ENCODE data around the gene TCL1A. TPM values are rescaled to one million over a fixed set of nuclear protein-coding genes. Genes with fewer than 3 reads are reported as not detected.

The TCL1A gene
- total RNA-seq, 2 experiments from 2014 or later, result 0.28 to 0.75 TPM

DNA sequence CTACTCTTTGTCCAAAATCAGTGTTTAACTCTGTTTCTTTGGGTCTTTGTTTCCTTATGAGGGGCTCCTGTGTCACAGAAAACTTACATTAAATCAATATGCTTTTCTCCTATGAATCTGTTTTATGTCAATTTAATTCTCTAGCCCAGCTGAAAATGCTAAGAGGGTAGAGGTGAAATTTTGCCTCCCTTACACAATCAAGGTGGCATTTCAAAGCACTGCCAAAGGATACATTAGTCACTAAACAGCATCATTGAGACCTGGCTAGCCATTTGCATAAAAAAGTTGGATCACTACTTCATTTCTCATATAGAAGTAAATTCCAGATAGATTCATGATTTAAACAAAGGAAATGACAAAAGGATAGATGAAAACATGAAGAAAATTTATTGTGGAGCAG, 15.6 kb downstream of the TCL1A start:
- Mint-ChIP-seq H3K9me3 (no peaks in the 10 kb centered on the region), H3K36me3 (no peaks in the 10 kb centered on the region), H3K4me3 (no peak overlapping the region), H3K27ac (no peak overlapping the region), H3K27me3 (peaks cover 26% of the 10 kb centered on the region), H3K4me1 (peaks cover 4% of the 10 kb centered on the region)
- DNase-seq, result no peak
- no peak for ATAC-seq (ENCODE audit: low read depth)
- POLR2A ChIA-PET, result no interaction called here

DNA sequence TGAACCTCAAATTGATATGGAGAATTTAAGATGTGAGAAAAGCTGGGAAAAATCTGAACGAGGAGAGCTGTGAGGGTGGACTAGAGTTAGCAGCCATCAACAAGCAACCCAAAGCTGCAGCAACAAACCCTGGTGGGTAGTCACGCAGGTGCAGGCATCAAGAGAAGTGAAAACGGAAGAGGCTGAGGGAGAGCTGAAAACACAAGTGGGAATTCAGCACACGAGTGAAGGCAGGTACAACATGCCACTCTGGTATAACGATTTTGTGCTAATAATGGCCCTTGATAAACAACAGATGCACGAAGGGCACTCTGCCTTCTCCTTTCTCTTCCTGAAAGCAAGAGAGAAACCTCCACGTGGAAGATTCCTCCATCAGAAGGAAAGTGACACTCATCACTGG, 16.2 kb downstream of the TCL1A start:
- Mint-ChIP-seq H3K4me3 (no peak overlapping the region), H3K36me3 (no peaks in the 10 kb centered on the region), H3K27me3 (peaks cover 23% of the 10 kb centered on the region), H3K9me3 (no peaks in the 10 kb centered on the region), H3K4me1 (peaks cover 4% of the 10 kb centered on the region), H3K27ac (no peak overlapping the region)
- ATAC-seq (ENCODE audit: low read depth) (no peak), DNase-seq (no peak)
- POLR2A ChIA-PET, result no interaction called here

DNA sequence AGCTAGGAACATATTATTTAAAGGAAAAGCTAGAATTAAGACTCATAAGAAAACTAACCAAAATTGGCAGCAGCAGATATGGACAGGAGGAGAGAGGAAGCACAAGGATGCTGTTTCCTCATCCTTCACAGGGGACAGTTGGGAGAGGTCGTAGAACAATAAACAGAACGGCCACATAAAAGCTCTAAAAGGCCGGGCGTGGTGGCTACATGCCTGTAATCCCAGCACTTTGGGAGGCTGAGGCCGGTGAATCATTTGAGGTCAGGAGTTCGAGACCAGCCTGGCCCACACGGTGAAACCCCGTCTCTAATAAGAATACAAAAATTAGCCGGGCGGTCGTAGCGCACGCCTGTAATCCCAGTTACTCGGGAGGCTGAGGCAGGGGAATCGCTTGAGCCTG, 17.2 kb downstream of the TCL1A start:
- Mint-ChIP-seq H3K9me3 (no peaks in the 10 kb centered on the region), H3K27me3 (peaks cover 18% of the 10 kb centered on the region), H3K4me1 (peaks cover 4% of the 10 kb centered on the region), H3K36me3 (no peaks in the 10 kb centered on the region), H3K4me3 (no peak overlapping the region), H3K27ac (no peak overlapping the region)
- ATAC-seq (ENCODE audit: low read depth) (no peak), DNase-seq (no peak)
- POLR2A ChIA-PET, result no interaction called here

DNA sequence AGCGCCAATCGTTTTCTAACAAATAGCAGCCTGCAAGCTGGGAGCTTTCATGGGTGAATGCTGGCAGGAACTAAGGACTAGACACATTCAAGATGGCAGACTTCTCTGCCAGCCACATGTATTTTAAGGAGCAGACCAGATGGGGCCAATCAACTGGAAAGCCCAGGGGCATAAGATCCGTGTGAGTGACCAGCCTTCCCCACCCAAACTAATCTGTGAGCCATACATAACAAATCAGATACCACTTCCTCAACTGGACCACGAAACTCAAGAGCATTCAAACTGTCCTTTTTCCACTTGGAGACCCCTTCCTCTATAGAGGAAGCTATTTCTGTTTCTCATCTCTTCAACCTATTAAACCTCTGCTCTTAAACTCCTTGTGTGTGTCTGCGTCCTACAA, 18.0 kb downstream of the TCL1A start:
- POLR2A ChIA-PET, result no interaction called here
- Mint-ChIP-seq H3K9me3 (no peaks in the 10 kb centered on the region), H3K27ac (no peak overlapping the region), H3K4me1 (peaks cover 4% of the 10 kb centered on the region), H3K27me3 (peaks cover 17% of the 10 kb centered on the region), H3K4me3 (no peak overlapping the region), H3K36me3 (no peaks in the 10 kb centered on the region)
- no peak for DNase-seq
- no peak for ATAC-seq (ENCODE audit: low read depth)

DNA sequence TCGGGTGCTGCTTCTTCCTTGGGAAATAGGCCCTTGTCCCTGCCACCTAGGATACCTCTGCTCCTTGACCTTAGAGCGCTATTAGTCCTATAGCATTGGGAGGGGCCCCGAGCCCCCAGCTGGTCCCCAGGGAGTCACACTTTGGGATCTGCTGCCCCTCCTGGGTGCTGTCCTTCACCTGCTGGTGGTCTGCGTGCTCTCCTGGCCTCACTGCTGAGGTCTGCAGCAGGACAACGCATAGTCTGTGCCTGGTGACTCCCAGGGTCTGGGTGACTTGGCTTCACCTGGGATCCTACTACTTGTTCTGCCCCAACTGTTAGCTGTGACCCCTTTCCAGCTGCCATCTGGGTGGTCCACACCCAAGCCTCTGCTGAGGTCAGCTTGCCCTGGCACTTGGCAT, 18.9 kb downstream of the TCL1A start:
- Mint-ChIP-seq H3K27ac (no peak overlapping the region), H3K4me1 (peaks cover 4% of the 10 kb centered on the region), H3K36me3 (no peaks in the 10 kb centered on the region), H3K4me3 (no peak overlapping the region), H3K9me3 (no peaks in the 10 kb centered on the region), H3K27me3 (peaks cover 13% of the 10 kb centered on the region)
- POLR2A ChIA-PET, result no interaction called here
- ATAC-seq (ENCODE audit: low read depth), result no peak
- no peak for DNase-seq

DNA sequence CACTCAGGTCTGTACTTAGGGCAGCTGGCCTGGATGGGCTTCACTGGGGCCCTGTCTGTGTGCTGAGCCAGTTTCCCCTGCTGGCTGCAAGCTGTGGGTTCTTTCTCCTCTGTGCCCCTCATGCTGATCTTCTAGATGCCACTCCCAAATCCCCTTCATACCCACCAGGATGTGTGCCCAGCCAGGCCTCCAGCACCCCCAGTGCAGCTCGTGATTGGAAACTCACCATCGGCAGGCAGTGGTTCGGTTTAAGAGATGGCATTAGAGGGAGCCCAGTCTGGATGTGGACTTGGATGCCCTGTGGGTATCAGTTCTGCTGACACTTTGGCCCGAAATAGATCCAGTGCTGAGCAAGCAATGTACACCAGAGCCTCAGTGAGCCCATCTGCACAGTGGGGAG, 21.8 kb downstream of the TCL1A start:
- Mint-ChIP-seq H3K27me3 (peaks cover 4% of the 10 kb centered on the region), H3K4me3 (no peak overlapping the region), H3K27ac (no peak overlapping the region), H3K4me1 (no peaks in the 10 kb centered on the region), H3K36me3 (no peaks in the 10 kb centered on the region), H3K9me3 (no peaks in the 10 kb centered on the region)
- ATAC-seq (ENCODE audit: low read depth), result no peak
- DNase-seq, result no peak
- POLR2A ChIA-PET, result no interaction called here

DNA sequence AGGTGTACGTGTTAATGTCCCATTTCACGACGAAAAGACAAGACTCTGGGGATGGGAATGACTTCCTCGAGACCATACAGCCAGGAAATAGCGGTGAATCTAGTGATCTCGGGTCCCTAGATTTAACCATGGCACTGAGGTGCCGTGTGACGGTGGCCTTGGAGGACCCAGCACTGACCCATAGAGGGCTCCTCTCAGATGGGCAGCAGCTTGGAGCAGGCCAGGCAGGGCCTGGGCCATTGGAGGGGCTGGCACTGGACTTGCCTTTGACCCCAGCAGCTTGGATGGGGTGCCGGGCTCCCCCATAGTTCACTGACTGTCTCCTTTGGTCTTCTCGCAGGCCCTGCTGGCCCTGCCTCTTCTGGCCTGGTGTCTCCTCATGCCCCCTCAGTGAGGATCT, 22.3 kb downstream of the TCL1A start:
- no peak for DNase-seq
- no peak for ATAC-seq (ENCODE audit: low read depth)
- Mint-ChIP-seq H3K27me3 (peaks cover 4% of the 10 kb centered on the region), H3K4me3 (no peak overlapping the region), H3K36me3 (no peaks in the 10 kb centered on the region), H3K27ac (no peak overlapping the region), H3K4me1 (no peaks in the 10 kb centered on the region), H3K9me3 (no peaks in the 10 kb centered on the region)
- POLR2A ChIA-PET, result no interaction called here

DNA sequence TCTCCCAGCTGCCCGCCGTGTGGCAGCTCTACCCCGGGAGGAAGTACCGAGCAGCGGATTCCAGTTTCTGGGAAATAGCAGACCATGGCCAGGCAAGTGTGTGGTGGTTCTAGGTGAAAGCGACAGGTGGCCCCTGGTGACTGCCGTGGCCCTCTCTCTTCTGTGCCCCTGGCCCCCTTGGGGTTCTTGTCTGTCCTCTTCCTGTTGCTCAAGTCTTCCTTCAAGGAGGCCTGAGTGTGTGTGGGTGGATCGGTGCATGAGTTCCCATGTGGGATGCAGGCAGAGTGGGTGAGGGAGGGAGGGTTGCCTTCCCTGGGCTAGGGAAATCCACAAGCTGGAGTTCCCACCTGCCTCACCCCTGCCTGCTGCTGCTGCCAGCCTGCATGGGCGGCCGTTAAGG, 23.1 kb downstream of the TCL1A start:
- Mint-ChIP-seq H3K9me3 (no peaks in the 10 kb centered on the region), H3K27ac (no peak overlapping the region), H3K27me3 (peaks cover 2% of the 10 kb centered on the region), H3K4me3 (no peak overlapping the region), H3K36me3 (no peaks in the 10 kb centered on the region), H3K4me1 (no peaks in the 10 kb centered on the region)
- POLR2A ChIA-PET, result no interaction called here
- ATAC-seq (ENCODE audit: low read depth) (no peak), DNase-seq (no peak)

DNA sequence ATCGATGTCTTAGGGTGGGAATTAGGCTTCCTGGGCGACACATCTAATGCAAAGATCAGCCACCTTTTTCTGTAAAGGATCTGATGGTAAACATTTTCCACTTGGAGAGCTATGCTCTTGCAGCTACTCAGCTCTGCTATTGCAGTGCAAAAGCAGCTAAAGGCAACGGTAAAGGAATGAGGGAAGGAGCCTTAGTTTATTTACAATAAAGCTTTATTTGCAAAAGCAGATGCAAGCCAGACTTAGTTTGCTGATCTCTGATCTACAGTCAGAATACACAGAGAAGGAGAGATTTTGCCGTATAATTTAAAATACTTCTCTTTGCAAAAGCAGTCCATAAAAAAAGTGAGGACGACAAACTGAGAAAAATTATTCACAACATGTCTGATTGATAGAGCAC, 24.5 kb downstream of the TCL1A start:
- DNase-seq (no peak), ATAC-seq (ENCODE audit: low read depth) (no peak)
- H3K4me3 Mint-ChIP-seq, result no peak overlapping the region
- no peaks in the 10 kb centered on the region for H3K4me1 Mint-ChIP-seq
- H3K27me3 Mint-ChIP-seq, result peaks cover 2% of the 10 kb centered on the region
- H3K27ac Mint-ChIP-seq, result no peak overlapping the region
- POLR2A ChIA-PET, result no interaction called here
- no peaks in the 10 kb centered on the region for H3K36me3 Mint-ChIP-seq
- no peaks in the 10 kb centered on the region for H3K9me3 Mint-ChIP-seq

DNA sequence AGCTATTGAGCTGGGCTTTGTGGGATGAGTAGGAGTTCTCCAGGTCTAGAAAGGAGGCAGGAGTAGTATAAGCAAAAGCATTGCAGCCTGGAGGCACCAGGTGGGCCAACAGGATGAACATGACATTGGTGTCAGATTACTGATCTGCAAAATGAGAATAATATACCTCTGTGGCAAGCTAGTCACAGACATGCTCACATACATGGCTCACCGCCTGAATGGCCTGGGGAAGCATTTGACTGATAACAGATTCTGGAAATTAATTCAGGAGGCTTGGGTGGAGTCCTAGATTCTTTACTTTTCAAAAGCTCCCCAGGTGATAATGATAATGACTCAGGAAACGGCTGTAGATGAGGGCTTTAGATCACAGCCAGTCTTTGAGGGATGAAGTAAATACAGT, 27.0 kb downstream of the TCL1A start:
- ATAC-seq (ENCODE audit: low read depth) (no peak), DNase-seq (no peak)
- H3K27ac Mint-ChIP-seq, result no peak overlapping the region
- H3K4me1 Mint-ChIP-seq, result no peaks in the 10 kb centered on the region
- no peaks in the 10 kb centered on the region for H3K9me3 Mint-ChIP-seq
- H3K4me3 Mint-ChIP-seq, result no peak overlapping the region
- POLR2A ChIA-PET, result no interaction called here
- no peaks in the 10 kb centered on the region for H3K36me3 Mint-ChIP-seq
- H3K27me3 Mint-ChIP-seq, result peaks cover 2% of the 10 kb centered on the region

DNA sequence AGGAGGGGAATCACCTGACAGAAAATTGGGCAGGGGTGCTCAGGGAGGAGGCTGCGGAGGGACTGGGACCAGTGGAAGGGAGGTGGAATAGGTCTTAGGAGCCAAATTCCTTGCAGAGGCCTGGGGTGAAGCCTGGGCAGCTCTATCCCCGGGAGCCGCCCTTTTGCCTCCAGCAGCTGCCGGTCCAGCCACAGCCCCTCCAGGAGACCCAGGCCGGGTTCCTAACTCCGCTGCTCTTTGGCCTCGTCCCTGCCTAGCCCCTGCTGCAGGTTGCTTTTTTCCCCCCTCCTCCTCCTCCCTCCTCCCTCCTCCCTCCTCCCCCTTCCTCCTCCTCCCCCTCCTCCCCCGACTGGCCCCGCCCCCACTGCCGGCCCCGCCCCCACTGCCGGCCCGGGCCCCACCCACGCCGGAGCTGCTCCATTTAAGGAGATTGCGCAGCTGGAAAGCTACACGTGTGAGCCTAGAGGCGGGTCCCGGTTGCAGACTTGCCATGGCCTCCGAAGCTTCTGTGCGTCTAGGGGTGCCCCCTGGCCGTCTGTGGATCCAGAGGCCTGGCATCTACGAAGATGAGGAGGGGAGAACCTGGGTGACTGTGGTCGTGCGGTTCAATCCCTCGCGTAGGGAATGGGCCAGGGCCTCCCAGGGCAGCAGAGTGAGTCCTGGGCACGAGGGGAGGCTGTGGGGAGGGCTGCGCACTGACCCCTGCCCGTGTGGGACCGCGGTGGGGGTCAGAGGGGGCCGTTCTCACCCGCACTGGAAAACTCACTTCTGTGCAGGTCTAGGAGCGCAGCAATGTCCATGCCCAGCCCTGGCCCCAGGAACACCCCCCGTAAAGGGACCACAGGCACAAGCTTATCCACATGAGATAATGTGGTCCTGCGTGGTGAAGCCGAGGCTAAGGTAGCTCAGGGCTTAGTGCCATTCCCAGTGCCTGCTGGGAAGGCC, 27.7 kb downstream of the TCL1A start, which contains the start of gene TCL1B:
Gene TCL1B, plus strand, starts transcription at position 449 of the 945 bp plus-strand sequence. Its CDS starts 42 bp downstream, at position 491.
- no peaks in the 10 kb centered on the region for H3K36me3 Mint-ChIP-seq

DNA sequence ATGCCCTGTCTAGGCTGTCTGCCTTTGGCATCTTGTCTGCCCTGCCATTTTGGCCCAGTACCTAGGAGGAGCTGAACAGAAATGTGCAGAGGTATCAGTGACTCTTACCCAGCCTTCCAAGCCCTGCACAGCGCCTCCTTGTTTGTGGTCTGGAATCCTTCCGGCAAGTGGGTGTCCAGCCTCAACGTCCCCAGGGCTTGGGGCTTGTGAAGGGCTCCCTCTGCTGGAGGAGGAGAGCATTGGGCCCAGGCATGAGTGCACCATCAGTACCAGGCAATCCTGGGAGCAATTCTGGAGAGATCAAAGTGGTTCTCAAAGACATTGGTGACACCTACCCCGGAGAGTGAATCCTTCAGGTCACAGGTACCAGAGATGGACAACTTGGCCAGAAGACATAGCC, 30.1 kb downstream of the TCL1A start:
- no peaks in the 10 kb centered on the region for H3K4me1 Mint-ChIP-seq
- ATAC-seq (ENCODE audit: low read depth) (no peak), DNase-seq (peak; percentile 39)
- H3K36me3 Mint-ChIP-seq, result no peaks in the 10 kb centered on the region
- peaks cover 9% of the 10 kb centered on the region for H3K27me3 Mint-ChIP-seq
- POLR2A ChIA-PET, result no interaction called here
- H3K4me3 Mint-ChIP-seq, result no peak overlapping the region
- H3K9me3 Mint-ChIP-seq, result no peaks in the 10 kb centered on the region
- H3K27ac Mint-ChIP-seq, result no peak overlapping the region

More for the DNA sequence above, 27.7 kb downstream of the TCL1A start, which contains the start of gene TCL1B:
- POLR2A ChIA-PET, result no interaction called here
- Mint-ChIP-seq H3K27me3 (peaks cover 2% of the 10 kb centered on the region), H3K4me1 (no peaks in the 10 kb centered on the region), H3K4me3 (no peak within 1 kb of the TSS), H3K9me3 (no peaks in the 10 kb centered on the region), H3K27ac (no peak within 1 kb of the TSS)
- no peak for ATAC-seq (ENCODE audit: low read depth)
- DNase-seq, result no peak

DNA sequence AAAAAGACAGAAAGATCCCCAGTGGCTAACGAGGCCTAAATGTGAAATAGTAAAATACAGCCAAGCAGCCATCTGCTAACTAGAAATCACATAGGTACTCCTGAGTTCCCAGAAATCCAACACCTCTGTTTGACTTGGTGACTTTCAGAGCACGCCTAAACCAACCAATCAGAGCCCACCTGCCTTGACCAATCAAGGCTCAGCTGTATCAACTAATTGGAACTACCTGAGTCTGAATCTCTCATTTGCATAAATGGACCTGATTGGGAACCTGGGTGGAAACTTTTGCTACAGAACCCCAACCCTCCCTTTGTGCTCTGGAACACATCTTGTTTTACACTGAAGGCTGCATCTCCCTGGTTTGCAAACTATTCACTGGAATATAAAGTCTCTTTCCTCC, 32.8 kb downstream of the TCL1A start:
- POLR2A ChIA-PET, result no interaction called here
- Mint-ChIP-seq H3K36me3 (no peaks in the 10 kb centered on the region), H3K27me3 (peaks cover 13% of the 10 kb centered on the region), H3K4me3 (no peak overlapping the region), H3K9me3 (no peaks in the 10 kb centered on the region), H3K27ac (no peak overlapping the region), H3K4me1 (no peaks in the 10 kb centered on the region)
- DNase-seq (no peak), ATAC-seq (ENCODE audit: low read depth) (no peak)

DNA sequence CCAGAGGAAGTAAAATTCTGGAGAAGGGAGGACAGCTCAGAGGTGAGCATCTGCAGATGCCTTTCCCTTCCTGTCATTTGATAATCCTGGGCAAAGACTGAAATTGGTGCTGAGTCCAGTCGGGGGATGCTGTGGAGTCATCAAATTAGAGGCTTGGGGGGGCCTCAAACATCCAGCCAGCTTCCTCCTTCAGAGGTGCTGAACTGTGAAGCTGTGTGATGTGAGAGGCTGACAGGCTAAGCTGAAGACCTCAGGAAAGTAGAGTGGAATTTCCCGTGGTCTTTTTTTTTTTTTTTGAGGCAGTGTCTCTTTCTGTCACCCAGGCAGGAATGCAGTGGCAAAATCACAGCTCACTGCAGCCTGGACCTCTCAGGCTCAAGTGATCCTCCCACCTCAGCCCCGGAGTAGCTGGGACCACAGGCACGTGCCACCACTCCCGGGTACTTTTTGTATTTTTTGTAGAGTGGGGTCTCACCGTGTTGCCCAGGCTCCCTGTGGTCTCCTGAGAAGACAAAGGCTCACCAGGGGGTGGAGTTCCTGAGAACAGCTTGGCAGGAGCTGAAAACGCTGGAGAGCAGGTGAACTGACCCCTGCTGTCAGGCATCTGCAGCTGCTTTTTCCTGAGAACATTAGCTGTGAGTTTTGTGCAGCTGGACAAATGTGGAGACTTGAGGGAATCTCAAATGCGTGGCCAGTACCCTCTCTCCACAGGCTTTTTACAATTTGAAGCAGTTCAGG, 33.8 kb downstream of the TCL1A start:
- no peak overlapping the region for H3K27ac Mint-ChIP-seq
- DNase-seq (no peak), ATAC-seq (ENCODE audit: low read depth) (no peak)
- H3K36me3 Mint-ChIP-seq, result no peaks in the 10 kb centered on the region
- H3K4me3 Mint-ChIP-seq, result no peak overlapping the region
- no peaks in the 10 kb centered on the region for H3K9me3 Mint-ChIP-seq
- POLR2A ChIA-PET, result interaction anchor here (0.6 kb wide), 1 partner anchor 7 kb away, joined by 6 read pairs; no protein-coding TSS in a partner anchor
- H3K4me1 Mint-ChIP-seq, result no peaks in the 10 kb centered on the region
- peaks cover 13% of the 10 kb centered on the region for H3K27me3 Mint-ChIP-seq

Measured in activated naive CD8-positive, alpha-beta T cell treated with anti-CD3 and anti-CD28 coated beads, Interleukin-2, amount 10 ng/mL, durations not matched to agents 7 days and 5 days (primary cell).